ENCODE results near the gene RNU4-1.
"Not testable (repeated sequence)": the region's sequence is repeated elsewhere in the genome, so short reads cannot be mapped to it uniquely, and the experiment has no call there.

The RNU4-1 gene

GRCh38 chr12:120292661-120293531, at the start of gene RNU4-1:
Gene RNU4-1, minus strand, starts transcription at chr12:120293237.
- DNase-seq, result peak; percentile 55 to 96

- no peak for DNase-seq
These were observed 49.4 kb upstream of the RNU4-1 start for GRCh38 chr12:120342175-120343038.

- no peak for DNase-seq
These were observed 46.2 kb upstream of the RNU4-1 start for GRCh38 chr12:120339256-120339655.

GRCh38 chr12:120337730-120338129, 44.7 kb upstream of the RNU4-1 start:
- no peak for DNase-seq

- DNase-seq, result not testable (repeated sequence)
These were observed 43.4 kb upstream of the RNU4-1 start for GRCh38 chr12:120336392-120336791.

- peak in 1 of 2 experiments; percentile 13 for DNase-seq
These were observed 42.4 kb upstream of the RNU4-1 start for GRCh38 chr12:120335447-120335846.

GRCh38 chr12:120332523-120332922, 39.5 kb upstream of the RNU4-1 start:
- no peak for DNase-seq

- no peak for DNase-seq
These were observed 39.0 kb upstream of the RNU4-1 start for GRCh38 chr12:120332041-120332440.

- no peak for DNase-seq
These were observed 38.4 kb upstream of the RNU4-1 start for GRCh38 chr12:120331390-120331789.

- no peak for DNase-seq
These were observed 35.2 kb upstream of the RNU4-1 start for GRCh38 chr12:120328228-120328627.

- DNase-seq, result no peak
These were observed 34.6 kb upstream of the RNU4-1 start, which contains the start of gene PLA2G1B for GRCh38 chr12:120327593-120327992. Gene PLA2G1B, minus strand, starts transcription at chr12:120327779. Its CDS starts 26 bp downstream, at chr12:120327753.

- DNase-seq, result no peak
These were observed 31.9 kb upstream of the RNU4-1 start for GRCh38 chr12:120324841-120325417.

GRCh38 chr12:120323772-120324171, 30.7 kb upstream of the RNU4-1 start:
- no peak for DNase-seq

GRCh38 chr12:120321382-120322202, 28.6 kb upstream of the RNU4-1 start:
- DNase-seq, result no peak

GRCh38 chr12:120317224-120318105, 24.4 kb upstream of the RNU4-1 start:
- DNase-seq, result peak; percentile 99 to 100

GRCh38 chr12:120316798-120317223, 23.8 kb upstream of the RNU4-1 start:
- DNase-seq, result no peak

GRCh38 chr12:120314220-120314619, 21.2 kb upstream of the RNU4-1 start:
- DNase-seq, result no peak

GRCh38 chr12:120301962-120302815, 9.2 kb upstream of the RNU4-1 start, which contains the start of gene SIRT4:
Gene SIRT4, plus strand, starts transcription at chr12:120302321. Its CDS starts 1,241 bp downstream, at chr12:120303562.
- DNase-seq, result peak; percentile 90 to 92

GRCh38 chr12:120292411-120292660, 701 bp downstream of the RNU4-1 start:
- no peak for DNase-seq

- DNase-seq, result no peak
These were observed 2.3 kb downstream of the RNU4-1 start for GRCh38 chr12:120290609-120291305.

All from NCI-H187 (cell line).